SJSA1 (cell line): ENCODE measurements around the gene ANKMY1. TPM values are rescaled to one million over a fixed set of nuclear protein-coding genes. Genes with fewer than 3 reads are reported as not detected.

Experiments used
- DNase-seq, 2 experiments: peaks; one replicate each; pipeline ENCODE4 v3.0.0-alpha.2; 2015 to 2020; ENCODE audit warnings: low spot score in 2 of 2, low read depth in 1 of 2
- H3K27ac ChIP-seq: fragments of 250-450 bp; sonication (Bioruptor Pico); 2 replicates; pipeline ENCODE4 v1.5.1; 2020; ENCODE audit warnings: mild to moderate bottlenecking, moderate library complexity
- H3K27me3 ChIP-seq: fragments of 250-450 bp; sonication (Bioruptor Pico); replicated peaks from 2 replicates; pipeline ENCODE4 v1.5.1; 2020; ENCODE audit warnings: mild to moderate bottlenecking, moderate library complexity
- H3K36me3 ChIP-seq: fragments of 250-450 bp; sonication (Bioruptor Pico); 2 replicates; pipeline ENCODE4 v1.5.1; 2020; ENCODE audit warnings: mild to moderate bottlenecking
- H3K4me1 ChIP-seq: fragments of 250-450 bp; sonication (Bioruptor Pico); replicated peaks from 2 replicates; pipeline ENCODE4 v1.6.1; 2021; ENCODE audit warnings: mild to moderate bottlenecking
- H3K4me3 ChIP-seq: fragments of 250-450 bp; sonication (Bioruptor Pico); 2 replicates; pipeline ENCODE4 v1.5.1; 2020; ENCODE audit warnings: mild to moderate bottlenecking
- H3K9me3 ChIP-seq: fragments of 250-450 bp; sonication (Bioruptor Pico); replicated peaks from 2 replicates; pipeline ENCODE4 v1.5.1; 2020; ENCODE audit warnings: mild to moderate bottlenecking
- total RNA-seq: library from RNA; depleted of rRNA; stranded (reverse); fragments of >200 nt; shearing (Covaris generic); gene quantifications from 2 replicates; pipeline ENCODE4 v1.2.3, GENCODE V29; 2014

Gene ANKMY1
- total RNA-seq, 1 experiment from 2014 or later, result 8.1 TPM

DNA sequence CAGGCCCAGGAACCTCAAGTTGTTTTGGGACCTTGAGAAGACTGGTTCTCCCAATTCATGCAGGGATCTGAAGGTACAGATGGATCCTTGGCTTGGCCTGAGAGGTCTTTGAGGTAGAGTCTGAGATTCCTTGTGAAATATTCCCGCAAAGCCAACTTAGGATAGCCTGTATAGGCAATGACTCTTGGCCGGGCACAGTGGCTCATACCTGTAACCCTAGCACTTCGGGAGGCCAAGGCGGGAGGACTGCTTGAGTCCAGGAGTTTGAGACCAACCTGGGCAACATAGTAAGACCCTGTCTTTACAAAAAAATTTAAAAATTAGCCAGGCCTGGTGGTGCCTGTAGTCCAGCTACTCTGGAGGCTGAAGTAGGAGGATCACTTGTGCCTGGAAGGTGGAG, 40.4 kb downstream of the ANKMY1 start:
- no peak overlapping the region for H3K4me3 ChIP-seq
- DNase-seq, result no peak

DNA sequence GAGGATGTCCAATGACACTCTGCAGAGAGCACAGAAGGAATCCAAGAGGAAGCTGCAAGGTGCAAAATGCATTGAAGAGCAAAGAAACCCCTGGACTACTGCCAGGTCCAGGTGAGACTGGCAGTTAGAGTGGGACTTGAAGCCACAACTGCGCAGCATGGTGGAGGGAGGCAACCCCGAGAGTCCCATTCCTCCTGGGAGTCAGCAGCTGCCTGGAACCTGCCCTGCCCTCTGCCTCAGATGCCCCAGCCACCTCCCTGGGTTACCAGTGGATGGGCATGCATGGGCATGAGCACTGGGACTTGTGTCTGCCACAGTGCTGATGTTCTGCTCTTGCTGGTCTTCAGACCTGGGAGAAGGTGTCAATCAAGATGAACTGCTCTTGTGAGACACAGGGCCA, 43.2 kb downstream of the ANKMY1 start:
- Histone ChIP-seq H3K27ac (no peak overlapping the region), H3K27me3 (peaks cover 3% of the 10 kb centered on the region), H3K4me1 (peaks cover 5% of the 10 kb centered on the region), H3K9me3 (no peaks in the 10 kb centered on the region), H3K4me3 (no peak overlapping the region), H3K36me3 (no peaks in the 10 kb centered on the region)
- DNase-seq, result peak in 1 of 2 experiments; percentile 23

More for the DNA sequence above, 40.4 kb downstream of the ANKMY1 start:
- Histone ChIP-seq H3K27ac (no peak overlapping the region), H3K27me3 (peaks cover 14% of the 10 kb centered on the region), H3K4me1 (peaks cover 5% of the 10 kb centered on the region), H3K9me3 (no peaks in the 10 kb centered on the region), H3K36me3 (no peaks in the 10 kb centered on the region)

DNA sequence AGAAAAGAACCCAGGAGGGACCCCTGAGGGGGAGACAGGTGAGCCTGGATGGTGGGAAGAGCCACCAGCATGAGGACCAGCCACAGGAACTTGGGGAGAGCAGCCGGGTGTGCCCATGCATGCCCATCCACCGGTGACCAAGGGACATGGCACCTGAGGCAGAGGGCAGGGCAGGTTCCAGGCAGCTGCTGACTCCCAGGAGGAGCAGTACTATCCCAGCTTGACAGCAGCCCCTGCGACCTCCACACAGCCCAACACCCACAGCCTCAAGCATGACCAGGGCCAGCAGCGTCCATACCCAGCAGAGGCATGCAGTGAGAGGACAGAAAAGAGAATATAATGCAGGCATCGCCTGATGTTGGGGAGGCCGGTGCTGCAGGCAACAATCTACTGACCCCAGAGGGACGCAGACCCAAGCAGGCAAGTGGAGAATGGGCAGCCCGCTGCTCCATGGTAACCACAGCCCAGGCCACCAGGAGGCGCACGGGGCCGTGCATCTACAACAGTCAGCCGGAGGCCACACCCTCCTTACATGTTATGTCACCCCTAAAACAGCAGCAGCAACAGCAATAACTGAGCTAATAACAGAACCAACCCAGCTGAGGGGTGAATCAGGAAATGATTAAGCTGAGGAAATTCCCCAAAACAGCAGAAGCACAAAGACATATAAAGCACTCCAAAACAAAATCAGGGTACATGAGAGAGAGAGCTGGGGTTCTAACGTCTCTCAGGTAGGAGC, 44.1 kb downstream of the ANKMY1 start:
- Histone ChIP-seq H3K27ac (no peak overlapping the region), H3K4me1 (peaks cover 5% of the 10 kb centered on the region), H3K9me3 (no peaks in the 10 kb centered on the region), H3K27me3 (no peaks in the 10 kb centered on the region), H3K36me3 (no peaks in the 10 kb centered on the region), H3K4me3 (no peak overlapping the region)
- DNase-seq, result peak; percentile 44 to 81

DNA sequence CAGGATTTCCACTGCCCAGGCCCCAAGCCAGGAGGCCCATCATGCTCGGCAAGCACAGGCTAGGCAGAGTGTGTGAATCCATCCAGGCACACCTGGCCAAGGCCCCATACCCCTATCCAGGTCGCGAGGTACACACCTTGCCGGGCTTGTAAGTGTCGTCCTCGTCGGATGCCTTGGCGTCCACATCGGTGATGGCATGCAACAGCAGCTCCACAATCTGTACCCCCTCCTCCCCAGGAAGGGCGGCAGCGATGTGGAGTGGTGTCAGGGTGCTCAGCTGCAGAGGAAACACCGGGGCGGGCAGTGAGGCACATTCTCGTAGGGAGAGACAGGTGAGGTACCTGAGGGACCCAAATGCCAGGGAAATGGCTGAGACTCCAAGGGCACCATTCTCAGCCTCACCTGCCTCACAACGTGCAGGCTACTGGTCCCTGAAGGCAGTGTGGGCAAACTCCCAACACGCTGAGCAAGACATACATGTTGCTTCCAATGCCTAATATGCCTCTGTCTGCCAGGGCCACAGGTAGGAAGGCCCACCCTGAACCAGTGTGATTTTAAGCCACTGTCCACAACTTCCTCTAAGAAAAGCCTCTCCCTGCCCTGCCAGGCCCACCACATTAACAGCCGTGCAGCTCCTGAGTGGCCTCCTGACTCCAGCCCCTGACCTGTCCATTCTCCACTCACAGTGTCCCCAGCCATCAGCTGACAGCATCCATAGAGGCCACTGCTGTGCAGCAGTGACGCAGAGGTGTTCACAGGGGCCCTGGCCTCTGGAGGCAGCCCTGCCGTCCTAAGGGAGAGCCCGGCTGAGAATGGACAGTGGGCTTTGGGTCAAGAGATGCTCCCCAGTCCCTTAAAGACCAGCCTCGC, 44.9 kb downstream of the ANKMY1 start:
- Histone ChIP-seq H3K27ac (no peak overlapping the region), H3K36me3 (no peaks in the 10 kb centered on the region), H3K27me3 (no peaks in the 10 kb centered on the region), H3K4me3 (no peak overlapping the region), H3K4me1 (peaks cover 5% of the 10 kb centered on the region), H3K9me3 (no peaks in the 10 kb centered on the region)
- DNase-seq, result no peak

DNA sequence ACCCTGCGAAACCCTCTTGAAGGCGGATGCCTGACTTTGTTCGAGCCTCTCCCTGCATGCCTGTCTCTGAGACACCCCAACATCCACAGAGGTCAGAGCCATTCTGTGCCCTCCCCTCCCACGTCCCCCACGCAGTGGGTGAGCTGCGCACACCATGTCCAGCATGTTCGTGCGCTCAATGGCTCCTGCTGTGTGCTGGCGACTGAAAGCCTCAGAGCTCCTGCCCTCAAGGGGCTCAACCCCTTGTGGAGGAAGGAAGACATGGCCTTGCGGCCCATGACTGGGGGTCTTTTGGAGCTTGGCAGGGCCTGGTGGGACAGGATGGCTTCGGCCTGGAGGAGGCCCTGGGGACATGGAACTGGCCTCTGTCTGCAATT, 45.7 kb downstream of the ANKMY1 start:
- no peak overlapping the region for H3K27ac ChIP-seq
- H3K27me3 ChIP-seq, result no peaks in the 10 kb centered on the region
- H3K4me1 ChIP-seq, result peaks cover 5% of the 10 kb centered on the region
- no peaks in the 10 kb centered on the region for H3K36me3 ChIP-seq
- no peak for DNase-seq
- H3K4me3 ChIP-seq, result no peak overlapping the region
- H3K9me3 ChIP-seq, result no peaks in the 10 kb centered on the region

DNA sequence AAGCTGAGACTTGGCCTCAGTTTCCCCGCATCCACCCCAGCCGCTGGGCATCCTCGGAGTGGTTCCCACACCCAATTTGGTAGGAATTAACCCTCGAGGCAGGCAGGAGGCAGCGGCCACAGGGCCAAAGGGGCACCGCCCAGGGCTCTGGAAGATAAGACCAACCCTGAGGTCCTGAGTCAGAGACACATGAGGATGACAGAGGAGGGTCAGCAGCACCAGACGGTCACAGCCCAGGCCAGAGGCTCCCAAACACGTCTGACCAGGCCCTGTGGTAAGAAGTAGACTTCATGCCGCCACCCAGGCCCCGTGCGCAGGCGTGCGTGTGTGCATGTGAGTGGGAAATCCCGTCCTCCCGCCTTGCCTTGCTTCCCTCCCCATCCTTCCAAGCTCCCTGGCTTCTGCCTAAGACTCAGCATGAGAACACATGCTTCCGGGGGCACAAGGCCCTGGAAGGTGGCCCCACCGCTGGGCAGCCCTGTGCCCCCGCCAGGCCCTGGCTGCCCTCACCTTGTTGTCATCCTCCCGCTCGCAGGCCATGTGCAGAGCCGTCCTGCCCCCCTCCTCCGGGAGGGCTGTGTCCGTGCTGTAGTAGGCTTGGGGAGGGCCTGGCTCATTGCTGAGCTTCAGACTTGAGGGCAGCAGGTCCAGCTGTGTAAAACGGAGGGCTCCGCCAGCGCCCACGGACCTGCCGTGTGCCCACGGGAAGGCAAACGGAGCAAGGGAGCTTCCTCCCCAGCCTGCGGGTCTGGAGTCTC, 46.3 kb downstream of the ANKMY1 start:
- Histone ChIP-seq H3K4me1 (peaks cover 5% of the 10 kb centered on the region), H3K4me3 (no peak overlapping the region), H3K27me3 (no peaks in the 10 kb centered on the region), H3K36me3 (no peaks in the 10 kb centered on the region), H3K27ac (no peak overlapping the region), H3K9me3 (no peaks in the 10 kb centered on the region)
- DNase-seq, result no peak

DNA sequence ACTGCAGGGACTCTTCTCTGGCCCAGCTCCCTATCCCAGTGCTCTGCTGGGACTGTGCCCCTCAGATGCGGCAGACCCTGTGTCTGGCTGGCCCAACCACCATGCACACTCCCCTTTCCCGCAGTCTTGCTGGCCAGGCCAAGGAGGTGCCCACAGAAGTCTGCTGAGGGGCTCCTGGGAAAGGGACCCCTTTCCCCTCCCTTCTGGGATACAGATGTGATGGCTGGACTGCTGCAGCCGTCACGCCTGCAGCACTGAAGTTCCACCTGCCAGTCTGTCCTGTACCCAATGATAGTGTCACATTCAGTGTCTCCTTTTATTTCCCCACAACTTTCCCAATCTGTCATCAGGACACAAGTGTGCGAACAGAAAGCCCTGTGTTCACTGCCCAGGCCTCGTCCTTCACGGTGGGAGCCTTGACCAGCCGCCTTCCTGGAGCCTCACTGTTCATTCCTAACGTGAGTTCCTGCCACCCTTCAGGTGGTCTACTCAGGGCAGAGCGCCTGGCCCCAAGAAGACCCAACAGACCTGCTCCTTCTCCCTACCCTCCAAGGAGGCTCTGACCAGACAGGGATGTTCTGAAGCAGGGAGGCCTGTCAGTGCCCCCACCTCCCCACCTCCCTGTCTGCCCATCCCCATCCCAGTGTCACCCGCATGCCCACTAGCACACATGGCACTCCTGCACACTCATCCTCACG, 47.1 kb downstream of the ANKMY1 start:
- Histone ChIP-seq H3K4me1 (peaks cover 5% of the 10 kb centered on the region), H3K27ac (no peak overlapping the region), H3K36me3 (no peaks in the 10 kb centered on the region), H3K9me3 (no peaks in the 10 kb centered on the region), H3K4me3 (no peak overlapping the region), H3K27me3 (no peaks in the 10 kb centered on the region)
- DNase-seq, result no peak

DNA sequence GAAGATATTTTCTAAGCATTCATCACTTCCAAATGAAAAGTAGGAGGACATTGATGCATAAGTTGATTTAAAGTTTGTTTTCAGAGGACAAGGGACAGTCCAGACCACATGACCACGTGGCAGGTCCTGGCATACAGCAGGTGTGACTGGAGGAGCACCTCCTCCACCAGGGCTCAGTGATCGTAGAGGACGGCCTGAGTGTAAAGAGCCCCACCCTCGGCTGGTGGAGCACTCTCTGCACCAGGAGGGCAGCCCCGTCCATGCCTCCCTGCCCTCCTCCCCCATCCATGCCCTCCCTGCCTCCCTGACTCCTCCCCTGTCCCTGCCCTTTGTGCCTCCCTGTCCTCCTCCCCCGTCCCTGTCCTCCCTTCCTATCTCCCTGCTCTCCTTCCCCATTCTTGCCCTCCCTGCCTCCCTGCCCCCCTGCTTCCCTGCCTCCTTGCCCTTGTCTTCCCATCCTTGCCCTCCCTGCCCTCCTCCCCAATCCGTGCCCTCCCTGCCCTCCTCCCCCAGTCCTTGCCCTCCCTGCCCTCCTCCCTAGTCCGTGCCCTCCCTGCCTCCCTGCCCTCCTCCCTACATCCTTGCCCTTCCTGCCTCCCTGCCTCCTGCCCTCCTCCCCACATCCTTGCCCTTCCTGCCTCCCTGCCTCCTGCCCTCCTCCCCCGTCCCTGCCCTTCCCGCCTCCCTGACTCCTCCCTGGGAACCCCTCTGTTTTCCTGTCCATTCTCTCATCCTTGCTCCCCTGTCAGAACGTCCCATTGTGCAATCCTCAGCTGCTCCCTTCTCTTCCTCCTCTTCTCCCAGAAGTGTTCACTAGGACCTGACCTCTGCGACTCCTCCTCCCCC, 47.9 kb downstream of the ANKMY1 start:
- no peaks in the 10 kb centered on the region for H3K27me3 ChIP-seq

DNA sequence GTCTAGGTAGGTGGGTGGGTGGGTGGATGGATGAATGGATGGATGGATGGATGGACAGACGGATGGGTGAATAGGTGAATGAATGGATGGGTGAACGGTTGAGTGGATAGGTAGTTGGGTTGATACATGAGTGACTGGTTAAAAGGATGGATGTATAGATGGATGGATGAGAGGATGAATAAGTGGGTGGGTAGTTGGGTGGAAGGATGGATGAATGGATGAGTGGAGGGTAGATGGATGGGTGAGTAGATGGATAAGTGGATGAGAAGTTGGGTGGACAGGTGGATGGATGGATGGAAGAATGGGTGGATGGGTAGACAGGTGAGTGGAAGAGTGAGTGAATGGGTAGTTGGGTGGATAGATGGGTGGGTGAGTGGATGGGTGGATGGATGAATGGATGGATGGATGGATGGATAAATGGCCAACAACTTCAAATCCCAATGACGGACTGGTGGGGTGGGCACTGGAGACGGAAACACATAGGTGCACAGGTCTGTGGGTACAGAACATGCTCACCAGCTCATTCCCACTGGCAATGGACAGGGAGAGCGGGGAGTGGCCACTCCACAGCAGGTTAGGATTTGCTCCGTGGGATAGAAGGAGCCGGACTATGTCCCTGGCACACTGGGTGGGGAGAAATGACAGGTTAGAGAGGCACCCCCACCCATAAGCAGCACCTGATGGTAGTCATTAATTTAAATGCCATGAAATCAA, 48.8 kb downstream of the ANKMY1 start:
- Histone ChIP-seq H3K27me3 (no peaks in the 10 kb centered on the region), H3K9me3 (no peaks in the 10 kb centered on the region), H3K4me3 (no peak overlapping the region), H3K4me1 (peaks cover 3% of the 10 kb centered on the region), H3K27ac (no peak overlapping the region), H3K36me3 (no peaks in the 10 kb centered on the region)
- peak in 1 of 2 experiments; percentile 28 for DNase-seq

More for the DNA sequence above, 47.9 kb downstream of the ANKMY1 start:
- no peak for DNase-seq
- no peaks in the 10 kb centered on the region for H3K9me3 ChIP-seq
- no peak overlapping the region for H3K4me3 ChIP-seq
- peaks cover 5% of the 10 kb centered on the region for H3K4me1 ChIP-seq
- H3K27ac ChIP-seq, result no peak overlapping the region
- no peaks in the 10 kb centered on the region for H3K36me3 ChIP-seq

DNA sequence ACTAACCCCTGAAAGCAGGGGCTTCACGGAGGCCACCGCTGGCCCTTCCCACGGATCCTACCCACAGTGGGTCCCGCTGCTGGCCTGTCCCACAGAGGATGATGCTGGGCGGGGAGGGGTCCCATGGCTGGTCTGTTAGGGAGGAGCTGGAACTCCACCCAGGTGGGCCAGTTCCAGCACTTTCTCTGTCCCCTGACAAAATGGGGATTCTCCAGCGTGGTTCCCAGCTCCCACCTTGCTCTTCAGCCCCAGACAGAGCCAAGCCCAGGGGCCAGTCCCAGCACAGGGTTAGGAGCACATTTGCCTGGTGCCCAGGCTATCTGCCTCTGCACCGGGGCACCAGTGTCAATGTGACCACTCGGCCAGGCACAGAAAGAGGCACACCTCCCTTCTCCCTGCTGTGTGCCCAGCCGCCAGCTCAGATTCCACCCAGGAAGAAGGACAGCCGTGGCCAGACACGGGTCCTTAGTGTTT, 50.0 kb downstream of the ANKMY1 start:
- DNase-seq, result peak in 1 of 2 experiments; percentile 37
- H3K9me3 ChIP-seq, result no peaks in the 10 kb centered on the region
- H3K4me3 ChIP-seq, result no peak overlapping the region
- H3K27ac ChIP-seq, result no peak overlapping the region
- no peaks in the 10 kb centered on the region for H3K36me3 ChIP-seq
- H3K4me1 ChIP-seq, result no peaks in the 10 kb centered on the region
- no peaks in the 10 kb centered on the region for H3K27me3 ChIP-seq

DNA sequence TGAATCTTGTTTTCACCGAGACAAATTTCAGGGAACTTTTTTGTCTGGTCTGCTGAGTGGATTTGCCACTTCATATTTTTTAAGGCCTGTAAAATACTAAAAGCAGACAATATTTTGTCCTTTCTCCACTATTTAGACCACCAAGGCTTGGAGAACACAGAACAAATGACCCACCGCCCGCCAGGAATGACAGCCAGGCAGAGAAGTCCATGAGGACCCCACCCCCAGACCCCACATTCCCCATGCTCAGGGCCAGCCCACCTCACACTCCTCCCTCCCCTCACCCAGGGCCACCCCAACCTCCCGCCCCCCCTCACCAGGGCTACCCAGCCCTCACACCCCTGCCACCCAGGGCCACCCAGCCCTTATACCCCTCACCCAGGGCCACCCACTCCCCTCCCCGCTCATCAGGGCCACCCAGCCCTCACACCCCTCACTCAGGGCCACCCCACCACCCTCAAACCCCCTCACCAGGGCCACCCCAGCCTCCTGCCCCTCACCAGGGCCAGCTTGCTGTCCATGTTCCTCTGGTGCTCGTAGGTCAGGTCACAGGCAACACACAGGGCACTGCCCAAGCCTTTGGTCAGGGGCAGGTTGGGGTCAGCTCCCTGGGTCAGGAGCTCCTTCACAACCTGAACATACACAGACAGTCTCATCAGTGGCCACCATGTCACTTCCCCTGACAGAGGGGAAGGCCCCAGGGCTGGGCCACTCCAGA, 50.6 kb downstream of the ANKMY1 start:
- H3K4me3 ChIP-seq, result no peak overlapping the region
- H3K27ac ChIP-seq, result no peak overlapping the region
- no peaks in the 10 kb centered on the region for H3K36me3 ChIP-seq

More for the DNA sequence above, 50.6 kb downstream of the ANKMY1 start:
- no peaks in the 10 kb centered on the region for H3K27me3 ChIP-seq
- peak in 1 of 2 experiments; percentile 41 for DNase-seq
- no peaks in the 10 kb centered on the region for H3K9me3 ChIP-seq
- no peaks in the 10 kb centered on the region for H3K4me1 ChIP-seq
